Sigmoid colon (tissue), 4 donors: ENCODE data around the gene SLC17A2.

ENCODE experiments used
- POLR2A ChIP-seq, 2 donors: fragments of 450-650 bp; IDR thresholded peaks; one replicate each; pipeline ENCODE4 v1.6.1; 2016; ENCODE audit warnings: antibody characterized with exemption in 2 of 2, mild to moderate bottlenecking in 2 of 2, moderate library complexity in 2 of 2
- POLR2AphosphoS5 ChIP-seq, 4 donors: sonication (generic); formaldehyde crosslinking; IDR thresholded peaks; one replicate each; pipeline ENCODE4 v1.6.1; 2017; ENCODE audit warnings: antibody characterized with exemption in 4 of 4
- TF ChIP-seq, protein P1 (sequence below), 4 experiments: fragments of 450-650 bp in 3 of 4; fragments of 200-600 bp in 1 of 4; IDR thresholded peaks; one replicate each; pipeline ENCODE4 v1.5.1; 2016 to 2019; ENCODE audit warnings: antibody characterized with exemption in 4 of 4, mild to moderate bottlenecking in 3 of 4, moderate library complexity in 2 of 4

DNA sequence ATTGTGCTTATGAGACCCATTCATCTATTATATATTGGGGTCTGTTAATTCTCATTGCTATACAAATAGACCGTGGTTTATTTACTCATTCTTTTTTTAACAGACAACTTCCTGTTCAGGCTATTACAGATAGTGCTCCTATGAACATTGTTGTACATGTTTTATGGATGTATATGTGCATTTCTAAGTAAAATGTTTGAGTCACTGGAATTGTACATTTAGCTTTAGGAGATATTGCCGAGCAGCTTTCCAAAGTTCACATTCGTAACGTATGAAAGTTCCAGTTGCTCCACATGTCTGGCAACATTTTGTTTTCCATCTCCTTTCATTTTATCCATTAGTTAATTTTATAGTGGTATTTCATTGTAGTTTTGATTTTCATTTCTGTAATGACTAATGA lies 19.1 kb downstream of the SLC17A2 start:
- TF ChIP-seq, protein P1, sequence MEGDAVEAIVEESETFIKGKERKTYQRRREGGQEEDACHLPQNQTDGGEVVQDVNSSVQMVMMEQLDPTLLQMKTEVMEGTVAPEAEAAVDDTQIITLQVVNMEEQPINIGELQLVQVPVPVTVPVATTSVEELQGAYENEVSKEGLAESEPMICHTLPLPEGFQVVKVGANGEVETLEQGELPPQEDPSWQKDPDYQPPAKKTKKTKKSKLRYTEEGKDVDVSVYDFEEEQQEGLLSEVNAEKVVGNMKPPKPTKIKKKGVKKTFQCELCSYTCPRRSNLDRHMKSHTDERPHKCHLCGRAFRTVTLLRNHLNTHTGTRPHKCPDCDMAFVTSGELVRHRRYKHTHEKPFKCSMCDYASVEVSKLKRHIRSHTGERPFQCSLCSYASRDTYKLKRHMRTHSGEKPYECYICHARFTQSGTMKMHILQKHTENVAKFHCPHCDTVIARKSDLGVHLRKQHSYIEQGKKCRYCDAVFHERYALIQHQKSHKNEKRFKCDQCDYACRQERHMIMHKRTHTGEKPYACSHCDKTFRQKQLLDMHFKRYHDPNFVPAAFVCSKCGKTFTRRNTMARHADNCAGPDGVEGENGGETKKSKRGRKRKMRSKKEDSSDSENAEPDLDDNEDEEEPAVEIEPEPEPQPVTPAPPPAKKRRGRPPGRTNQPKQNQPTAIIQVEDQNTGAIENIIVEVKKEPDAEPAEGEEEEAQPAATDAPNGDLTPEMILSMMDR (IDR thresholded peaks at IDR 0.05): no peak
- no peak for TF ChIP-seq POLR2A (IDR thresholded peaks at IDR 0.05)
- TF ChIP-seq POLR2AphosphoS5 (IDR thresholded peaks at IDR 0.05): no peak
